Raji (cell line): ENCODE measurements around the gene NEB.

Experiments
- POLR2A ChIP-seq: IDR thresholded peaks from 2 replicates; pipeline ENCODE4 v1.6.1; 2011; ENCODE audit warnings: low read depth, low read length, control low read depth; ENCODE audit not compliant: insufficient read depth

NEB gene

GRCh38 chr2:151650456-151650855 is 83.8 kb downstream of the NEB start:
- no peak for TF ChIP-seq POLR2A

- no peak for TF ChIP-seq POLR2A
Observed at GRCh38 chr2:151649966-151650365, 84.3 kb downstream of the NEB start.

- no peak for TF ChIP-seq POLR2A
Observed at GRCh38 chr2:151649400-151649799, 84.9 kb downstream of the NEB start.

- no peak for TF ChIP-seq POLR2A
Observed at GRCh38 chr2:151644580-151644979, 89.7 kb downstream of the NEB start.

- no peak for TF ChIP-seq POLR2A
Observed at GRCh38 chr2:151640087-151640486, 94.2 kb downstream of the NEB start.

GRCh38 chr2:151638990-151639389 is 95.3 kb downstream of the NEB start:
- no peak for TF ChIP-seq POLR2A

GRCh38 chr2:151638191-151638933 is 95.9 kb downstream of the NEB start:
- no peak for TF ChIP-seq POLR2A

- TF ChIP-seq POLR2A = no peak
Observed at GRCh38 chr2:151637271-151637781, 97.0 kb downstream of the NEB start.

- no peak for TF ChIP-seq POLR2A
Observed at GRCh38 chr2:151634736-151635467, 99.4 kb downstream of the NEB start.

GRCh38 chr2:151632993-151633565 is 101.2 kb downstream of the NEB start:
- TF ChIP-seq POLR2A = no peak

GRCh38 chr2:151630372-151630771 is 103.9 kb downstream of the NEB start:
- TF ChIP-seq POLR2A = no peak

GRCh38 chr2:151627353-151627752 is 106.9 kb downstream of the NEB start:
- no peak for TF ChIP-seq POLR2A

- no peak for TF ChIP-seq POLR2A
Observed at GRCh38 chr2:151624271-151624670, 110.0 kb downstream of the NEB start.

GRCh38 chr2:151623631-151624030 is 110.6 kb downstream of the NEB start:
- no peak for TF ChIP-seq POLR2A

GRCh38 chr2:151620761-151621160 is 113.5 kb downstream of the NEB start:
- no peak for TF ChIP-seq POLR2A
